ENCODE data around the gene IDE. TPM values are rescaled to one million over a fixed set of nuclear protein-coding genes. Genes with fewer than 3 reads are reported as not detected.

Gene IDE
- total RNA-seq, 4 donors from 2014 or later = 27.7 to 47.3 (median 41.2) TPM

DNA sequence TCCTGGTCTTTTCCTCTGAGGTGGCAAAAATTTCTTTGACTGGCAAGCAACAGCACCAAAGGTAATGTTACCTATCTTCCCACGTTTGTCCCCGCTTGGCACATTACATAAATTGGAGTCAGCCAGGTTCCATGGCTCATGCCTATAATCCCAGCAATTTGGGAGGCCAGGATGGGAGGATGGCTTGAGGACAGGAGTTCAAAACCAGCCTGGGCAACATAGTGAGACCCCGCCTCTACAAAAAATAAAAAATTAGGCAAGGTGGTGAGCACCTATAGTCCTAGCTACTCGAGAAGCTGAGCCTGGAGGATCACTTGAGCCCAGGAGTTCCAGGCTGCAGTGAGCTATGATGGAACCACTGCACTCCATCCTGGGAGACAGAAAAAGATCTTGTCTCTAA is 139.5 kb downstream of the IDE start:
- H3K36me3 ChIP-seq = no peaks in the 10 kb centered on the region

DNA sequence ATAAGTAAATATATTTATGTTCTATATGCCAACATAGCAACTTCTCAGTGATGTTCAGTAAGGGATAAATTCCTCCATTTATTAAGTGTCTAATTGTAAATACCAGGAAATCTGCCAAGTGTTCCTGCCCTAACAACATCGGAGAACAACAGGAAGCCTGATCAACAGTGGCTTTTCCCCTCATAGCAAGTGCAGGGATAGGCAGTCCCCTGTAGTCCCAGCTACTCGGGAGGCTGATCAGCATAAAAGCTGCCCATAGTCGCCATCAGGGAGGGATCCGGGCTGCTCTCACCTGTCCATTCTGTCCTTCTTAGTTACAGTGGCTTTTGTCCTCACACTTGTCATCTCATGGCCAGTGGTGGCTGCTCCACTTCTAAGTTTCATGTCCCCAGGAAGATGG is 141.3 kb downstream of the IDE start:
- no peak for ATAC-seq
- no peaks in the 10 kb centered on the region for H3K27me3 ChIP-seq
- TF ChIP-seq EP300 (IDR thresholded peaks at IDR 0.05) = no peak
- H3K27ac ChIP-seq = no peak overlapping the region
- no peaks in the 10 kb centered on the region for H3K36me3 ChIP-seq
- no peak overlapping the region for H3K4me3 ChIP-seq
- no peaks in the 10 kb centered on the region for H3K4me1 ChIP-seq
- H3K9me3 ChIP-seq = no peaks in the 10 kb centered on the region
- 23 to 38% methylated on average over 2 to 4 of the region's 4 CpGs for WGBS, 2 donors (ENCODE audit: low coverage in 1 of 2)

More for the DNA sequence above, 139.5 kb downstream of the IDE start:
- Histone ChIP-seq H3K27me3 (no peaks in the 10 kb centered on the region), H3K4me1 (no peaks in the 10 kb centered on the region), H3K4me3 (no peak overlapping the region), H3K9me3 (no peaks in the 10 kb centered on the region), H3K27ac (no peak overlapping the region)
- ATAC-seq = no peak
- TF ChIP-seq POLR2AphosphoS5 (IDR thresholded peaks at IDR 0.05) = no peak
- no peak for TF ChIP-seq EP300 (IDR thresholded peaks at IDR 0.05)
- TF ChIP-seq POLR2A (IDR thresholded peaks at IDR 0.05) = no peak
- TF ChIP-seq CTCF (IDR thresholded peaks at IDR 0.05) = no peak
- 75% methylated on average over 2 of the region's 4 CpGs; no CpG with 5 or more reads in 1 of the 2 donors for WGBS, 2 donors (ENCODE audit: low coverage in 1 of 2)

DNA sequence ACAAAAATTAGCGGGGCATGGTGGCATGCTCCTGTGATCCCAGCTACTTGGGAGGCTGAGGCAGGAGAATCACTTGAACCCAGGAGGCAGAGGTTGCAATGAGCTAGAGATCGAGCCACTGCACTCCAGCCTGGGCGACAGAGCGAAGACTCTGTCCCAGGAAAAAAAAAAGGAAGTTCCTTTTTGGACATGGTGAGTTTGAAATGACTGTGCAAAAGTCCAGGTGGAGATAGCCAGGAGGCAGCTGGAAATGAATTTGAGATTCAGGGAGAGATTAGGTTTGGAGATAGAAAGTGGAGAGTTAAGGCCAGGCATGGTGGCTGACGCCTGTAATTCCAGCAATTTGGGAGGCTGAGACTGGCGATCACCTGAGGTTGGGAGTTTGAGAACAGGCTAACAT is 143.8 kb downstream of the IDE start:
- H3K9me3 ChIP-seq = no peaks in the 10 kb centered on the region
- no peak overlapping the region for H3K27ac ChIP-seq
- no peaks in the 10 kb centered on the region for H3K27me3 ChIP-seq
- TF ChIP-seq EP300 (IDR thresholded peaks at IDR 0.05) = no peak
- no peaks in the 10 kb centered on the region for H3K36me3 ChIP-seq
- H3K4me3 ChIP-seq = no peak overlapping the region
- no peaks in the 10 kb centered on the region for H3K4me1 ChIP-seq
- WGBS, 2 donors (ENCODE audit: low coverage in 1 of 2) = 90 to 100% methylated on average over 5 to 6 of the region's 6 CpGs
- ATAC-seq = no peak

- Histone ChIP-seq H3K9me3 (peaks cover 0 to 3% (median 0%) of the 10 kb centered on the region in 3 donors), H3K36me3 (no peaks in the 10 kb centered on the region), H3K27me3 (peaks cover 33% of the 10 kb centered on the region), H3K4me1 (peaks cover 0 to 11% (median 0%) of the 10 kb centered on the region in 3 donors), H3K4me3 (no peak overlapping the region), H3K27ac (no peak overlapping the region)
- no peak for TF ChIP-seq POLR2AphosphoS5 (IDR thresholded peaks at IDR 0.05)
- TF ChIP-seq POLR2A (IDR thresholded peaks at IDR 0.05) = no peak
- TF ChIP-seq EP300 (IDR thresholded peaks at IDR 0.05) = no peak
- TF ChIP-seq CTCF (IDR thresholded peaks at IDR 0.05) = no peak
- no peak for ATAC-seq
Observed at GRCh38 chr10:92421550-92421949, 152.3 kb downstream of the IDE start.

DNA sequence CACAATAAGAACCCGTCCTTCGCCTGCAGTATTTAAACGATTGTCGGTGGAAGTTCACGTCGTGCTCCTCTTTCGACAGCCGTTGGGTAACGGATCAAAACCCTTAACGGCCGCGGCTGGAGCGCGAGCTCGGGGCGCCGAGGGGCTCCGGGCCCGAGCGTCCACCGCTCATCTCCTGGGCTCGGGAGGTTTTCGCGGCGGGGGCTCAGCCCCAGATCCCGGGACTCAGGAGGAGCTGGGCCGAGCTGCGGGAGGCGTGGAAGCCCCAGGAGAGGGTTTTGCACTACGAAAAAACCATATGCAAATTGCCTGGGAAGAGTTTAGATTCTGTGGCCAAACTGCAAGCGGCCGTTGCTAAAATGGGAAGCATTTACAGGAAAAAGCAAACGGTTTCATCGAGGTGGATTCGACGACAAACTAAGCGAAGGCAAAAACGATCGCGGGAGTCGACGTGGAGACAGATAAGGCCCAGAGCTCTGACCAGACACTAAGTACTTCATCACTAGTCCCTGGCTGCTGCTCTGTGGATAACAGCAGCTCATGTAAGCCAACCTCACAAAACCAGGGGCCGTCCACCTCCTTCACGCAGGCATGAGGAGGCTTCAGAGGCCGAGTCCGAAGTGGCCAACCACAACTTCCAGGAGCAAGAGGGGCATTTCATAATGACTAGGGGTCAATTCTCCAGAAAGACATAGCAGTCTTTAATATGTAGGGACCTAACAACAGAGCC is 153.2 kb downstream of the IDE start:
- WGBS, 2 donors (ENCODE audit: low coverage in 1 of 2) = 9 to 14% methylated on average over 9 of the region's 46 CpGs
- peak overlapping the region in 1 of 4 donors; percentile 21 for H3K27ac ChIP-seq
- no peak for TF ChIP-seq POLR2AphosphoS5 (IDR thresholded peaks at IDR 0.05)
- TF ChIP-seq POLR2A (IDR thresholded peaks at IDR 0.05) = no peak
- no peak for TF ChIP-seq CTCF (IDR thresholded peaks at IDR 0.05)
- TF ChIP-seq EP300 (IDR thresholded peaks at IDR 0.05) = no peak
- H3K36me3 ChIP-seq = no peaks in the 10 kb centered on the region
- peaks cover 33% of the 10 kb centered on the region for H3K27me3 ChIP-seq
- ATAC-seq = no peak
- H3K4me3 ChIP-seq = peak overlapping the region; percentile 22 to 45
- H3K4me1 ChIP-seq = peaks cover 0 to 11% (median 0%) of the 10 kb centered on the region in 3 donors
- peaks cover 0 to 8% (median 0%) of the 10 kb centered on the region in 3 donors for H3K9me3 ChIP-seq

Data from gastroesophageal sphincter (tissue), 4 donors.